OCI-LY1 (cell line): ENCODE data around the gene MDGA2.

Experiments used
- EZH2 ChIP-seq: fragments of 200-600 bp; sonication (generic), shearing (Covaris generic); IDR thresholded peaks from 2 replicates; pipeline ENCODE4 v1.8.0; 2017; ENCODE audit warnings: borderline replicate concordance, mixed run types, mild to moderate bottlenecking, antibody characterized with exemption, low read length, moderate library complexity, mixed read lengths
- TF ChIP-seq, protein P1 (sequence below): fragments of 200-600 bp; sonication (generic), shearing (Covaris generic); IDR thresholded peaks from 2 replicates; pipeline ENCODE4 v1.5.1; 2017; ENCODE audit warnings: mild to moderate bottlenecking, antibody characterized with exemption, low read length, moderate library complexity, mixed read lengths

- TF ChIP-seq EZH2: no peak
- TF ChIP-seq, protein P1, sequence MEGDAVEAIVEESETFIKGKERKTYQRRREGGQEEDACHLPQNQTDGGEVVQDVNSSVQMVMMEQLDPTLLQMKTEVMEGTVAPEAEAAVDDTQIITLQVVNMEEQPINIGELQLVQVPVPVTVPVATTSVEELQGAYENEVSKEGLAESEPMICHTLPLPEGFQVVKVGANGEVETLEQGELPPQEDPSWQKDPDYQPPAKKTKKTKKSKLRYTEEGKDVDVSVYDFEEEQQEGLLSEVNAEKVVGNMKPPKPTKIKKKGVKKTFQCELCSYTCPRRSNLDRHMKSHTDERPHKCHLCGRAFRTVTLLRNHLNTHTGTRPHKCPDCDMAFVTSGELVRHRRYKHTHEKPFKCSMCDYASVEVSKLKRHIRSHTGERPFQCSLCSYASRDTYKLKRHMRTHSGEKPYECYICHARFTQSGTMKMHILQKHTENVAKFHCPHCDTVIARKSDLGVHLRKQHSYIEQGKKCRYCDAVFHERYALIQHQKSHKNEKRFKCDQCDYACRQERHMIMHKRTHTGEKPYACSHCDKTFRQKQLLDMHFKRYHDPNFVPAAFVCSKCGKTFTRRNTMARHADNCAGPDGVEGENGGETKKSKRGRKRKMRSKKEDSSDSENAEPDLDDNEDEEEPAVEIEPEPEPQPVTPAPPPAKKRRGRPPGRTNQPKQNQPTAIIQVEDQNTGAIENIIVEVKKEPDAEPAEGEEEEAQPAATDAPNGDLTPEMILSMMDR: no peak
Measured at GRCh38 chr14:47657143-47657542, 18.3 kb downstream of the MDGA2 start.
